Stimulated activated CD8-positive, alpha-beta memory T cell treated with anti-CD3 and anti-CD28 coated beads, Interleukin-15, amount 100 ng/mL, for 48 hours (primary cell): ENCODE measurements around the gene IFNGR2.

Experiments
- DNase-seq, 2 donors: peaks; one replicate each; pipeline ENCODE4 v3.0.0-alpha.2; 2020; ENCODE audit warnings: low read depth in 2 of 2

The IFNGR2 gene

GRCh38 chr21:33481314-33481943, 78.2 kb downstream of the IFNGR2 start:
- no peak for DNase-seq
